Inflammatory macrophage treated with lipopolysaccharide for 4 hours (primary cell): ENCODE data around the gene CCZ1B.
A peak's percentile ranks its signal among the peaks of the same experiment; 100 is the strongest.
"Not testable (repeated sequence)": the region's sequence is repeated elsewhere in the genome, so short reads cannot be mapped to it uniquely, and the experiment has no call there.

ENCODE experiments used
- DNase-seq: peaks from one replicate; pipeline ENCODE4 v3.0.0-alpha.2; 2020

CCZ1B gene

GRCh38 chr7:6826151-6826550 lies at the start of gene CCZ1B:
TSS of gene CCZ1B (minus strand) at chr7:6826275. CDS start at chr7:6826197, 78 bp downstream.
- peak; percentile 86 for DNase-seq

- DNase-seq, result not testable (repeated sequence)
Measured at GRCh38 chr7:6875022-6875421, 48.9 kb upstream of the CCZ1B start.

- DNase-seq, result not testable (repeated sequence)
Measured at GRCh38 chr7:6872246-6872945, 46.3 kb upstream of the CCZ1B start.

- DNase-seq, result not testable (repeated sequence)
Measured at GRCh38 chr7:6871421-6872144, 45.5 kb upstream of the CCZ1B start.

GRCh38 chr7:6864751-6865150 lies 38.7 kb upstream of the CCZ1B start:
- not testable (repeated sequence) for DNase-seq

- not testable (repeated sequence) for DNase-seq
Measured at GRCh38 chr7:6864188-6864587, 38.1 kb upstream of the CCZ1B start.

GRCh38 chr7:6862876-6863275 lies 36.8 kb upstream of the CCZ1B start:
- DNase-seq, result not testable (repeated sequence)

- peak; percentile 22 for DNase-seq
Measured at GRCh38 chr7:6857721-6858314, 31.7 kb upstream of the CCZ1B start.

GRCh38 chr7:6855563-6856131 lies 29.6 kb upstream of the CCZ1B start:
- not testable (repeated sequence) for DNase-seq

- DNase-seq, result not testable (repeated sequence)
Measured at GRCh38 chr7:6854747-6855562, 28.9 kb upstream of the CCZ1B start.

- not testable (repeated sequence) for DNase-seq
Measured at GRCh38 chr7:6853681-6854080, 27.6 kb upstream of the CCZ1B start.

- not testable (repeated sequence) for DNase-seq
Measured at GRCh38 chr7:6849127-6849526, 23.1 kb upstream of the CCZ1B start.

- DNase-seq, result not testable (repeated sequence)
Measured at GRCh38 chr7:6847751-6848150, 21.7 kb upstream of the CCZ1B start.

GRCh38 chr7:6845971-6846449 lies 19.9 kb upstream of the CCZ1B start:
- not testable (repeated sequence) for DNase-seq

GRCh38 chr7:6843654-6844053 lies 17.6 kb upstream of the CCZ1B start:
- DNase-seq, result not testable (repeated sequence)

GRCh38 chr7:6843092-6843491 lies 17.0 kb upstream of the CCZ1B start:
- DNase-seq, result not testable (repeated sequence)

GRCh38 chr7:6842278-6842921 lies 16.3 kb upstream of the CCZ1B start:
- not testable (repeated sequence) for DNase-seq

- not testable (repeated sequence) for DNase-seq
Measured at GRCh38 chr7:6837081-6837480, 11.0 kb upstream of the CCZ1B start.

GRCh38 chr7:6835521-6835920 lies 9.4 kb upstream of the CCZ1B start:
- DNase-seq, result not testable (repeated sequence)

GRCh38 chr7:6833636-6834035 lies 7.6 kb upstream of the CCZ1B start:
- no peak for DNase-seq

GRCh38 chr7:6831018-6831725 lies 5.1 kb upstream of the CCZ1B start:
- no peak for DNase-seq
